NCI-H1930 (cell line): ENCODE measurements around the gene DRD3.

Source experiments
- DNase-seq, 2 experiments: peaks; one replicate each; lab custom pipeline; 2025; lab: John Stamatoyannopoulos, UW

DRD3 gene

GRCh38 chr3:114120211-114120610 lies 58.6 kb downstream of the DRD3 start:
- no peak for DNase-seq

- DNase-seq, result no peak
These were observed 59.1 kb downstream of the DRD3 start for GRCh38 chr3:114119776-114120175.

GRCh38 chr3:114115143-114115542 lies 63.7 kb downstream of the DRD3 start:
- DNase-seq, result no peak

- no peak for DNase-seq
These were observed 64.1 kb downstream of the DRD3 start for GRCh38 chr3:114114719-114115118.

GRCh38 chr3:114112696-114113095 lies 66.2 kb downstream of the DRD3 start:
- DNase-seq, result no peak

GRCh38 chr3:114111060-114111770 lies 67.6 kb downstream of the DRD3 start:
- no peak for DNase-seq

- DNase-seq, result no peak
These were observed 68.4 kb downstream of the DRD3 start for GRCh38 chr3:114110439-114110838.

- DNase-seq, result no peak
These were observed 70.7 kb downstream of the DRD3 start for GRCh38 chr3:114108137-114108536.

- DNase-seq, result no peak
These were observed 74.4 kb downstream of the DRD3 start for GRCh38 chr3:114104414-114104813.

- DNase-seq, result no peak
These were observed 75.0 kb downstream of the DRD3 start for GRCh38 chr3:114103858-114104257.

GRCh38 chr3:114103181-114103580 lies 75.7 kb downstream of the DRD3 start:
- no peak for DNase-seq

GRCh38 chr3:114101101-114101500 lies 77.8 kb downstream of the DRD3 start:
- no peak for DNase-seq

- no peak for DNase-seq
These were observed 83.1 kb downstream of the DRD3 start for GRCh38 chr3:114095796-114096195.

- DNase-seq, result no peak
These were observed 85.3 kb downstream of the DRD3 start for GRCh38 chr3:114093596-114093995.

GRCh38 chr3:114093016-114093380 lies 85.9 kb downstream of the DRD3 start:
- no peak for DNase-seq

GRCh38 chr3:114092151-114093015 lies 86.5 kb downstream of the DRD3 start:
- no peak for DNase-seq

- no peak for DNase-seq
These were observed 89.2 kb downstream of the DRD3 start for GRCh38 chr3:114089675-114090074.

- no peak for DNase-seq
These were observed 92.5 kb downstream of the DRD3 start for GRCh38 chr3:114086356-114086755.

- no peak for DNase-seq
These were observed 95.7 kb downstream of the DRD3 start for GRCh38 chr3:114083112-114083511.

GRCh38 chr3:114081037-114081436 lies 97.8 kb downstream of the DRD3 start:
- DNase-seq, result no peak

- no peak for DNase-seq
These were observed 98.7 kb downstream of the DRD3 start for GRCh38 chr3:114080201-114080600.

GRCh38 chr3:114079761-114080160 lies 99.1 kb downstream of the DRD3 start:
- DNase-seq, result no peak

- DNase-seq, result no peak
These were observed 100.7 kb downstream of the DRD3 start for GRCh38 chr3:114078126-114078525.
